BJ (cell line): ENCODE data around the gene ACAT2. TPM values are rescaled to one million over a fixed set of nuclear protein-coding genes. Genes with fewer than 3 reads are reported as not detected.

Experiments
- CTCF ChIA-PET: fragments of 350-600 bp; formaldehyde crosslinking; extraction: SDS; loops from one replicate; lab custom pipeline; 2021; ENCODE audit warnings: antibody characterized with exemption, inconsistent platforms; lab: Yijun Ruan, JAX
- POLR2A ChIA-PET: fragments of 300-600 bp; sonication (Branson Sonifier 250); formaldehyde crosslinking; extraction: SDS; loops from one replicate; lab custom pipeline; 2021; ENCODE audit warnings: antibody characterized with exemption; lab: Charles Lee
- DNase-seq: peaks from one replicate; pipeline ENCODE4 v3.0.0-alpha.2; 2011; ENCODE audit warnings: low read depth
- H3K27me3 ChIP-seq: 2 replicates; pipeline ENCODE4 v1.6.0; 2011; ENCODE audit warnings: low read length; ENCODE audit not compliant: control insufficient read depth, insufficient read depth
- H3K36me3 ChIP-seq: 2 replicates; pipeline ENCODE4 v1.5.1; 2011; ENCODE audit warnings: low read length; ENCODE audit not compliant: control insufficient read depth, insufficient read depth
- H3K4me3 ChIP-seq: 2 replicates; pipeline ENCODE4 v1.5.1; 2011; ENCODE audit warnings: low read depth, mild to moderate bottlenecking, control low read depth, low read length
- CTCF ChIP-seq: IDR thresholded peaks from 2 replicates; pipeline ENCODE4 v1.5.1; 2011; ENCODE audit warnings: low read depth, mild to moderate bottlenecking, control low read depth, inconsistent platforms, low read length, moderate library complexity; ENCODE audit not compliant: insufficient read depth
- polyA plus RNA-seq: library from polyadenylated mRNA; depleted of rRNA; stranded (reverse); fragments of >200 nt; gene quantifications from 2 replicates; pipeline ENCODE4 v1.2.3, GENCODE V29; 2011

The ACAT2 gene
- polyA plus RNA-seq, 1 experiment = 12.5 TPM

- ChIA-PET CTCF (interaction anchor here (0.7 to 5.5 kb wide), 3 partner anchors 64 to 97 kb away, joined by 3 to 33 read pairs (median 3); no protein-coding TSS in a partner anchor), POLR2A (interaction anchor here (0.7 kb wide), 3 partner anchors 26 to 106 kb away, joined by 4 to 8 read pairs (median 4); partner anchors contain the start of gene ACAT2)
- Histone ChIP-seq H3K36me3 (peaks cover 9% of the 10 kb centered on the region), H3K4me3 (peak overlapping the region; percentile 87), H3K27me3 (no peaks in the 10 kb centered on the region)
- DNase-seq = no peak
- no peak for TF ChIP-seq CTCF
These were observed 26.4 kb downstream of the ACAT2 start for GRCh38 chr6:159788276-159788675.

GRCh38 chr6:159788753-159789376 is 27.0 kb downstream of the ACAT2 start:
- DNase-seq = no peak
- Histone ChIP-seq H3K36me3 (peaks cover 7% of the 10 kb centered on the region), H3K27me3 (no peaks in the 10 kb centered on the region), H3K4me3 (peak overlapping the region; percentile 87)
- ChIA-PET POLR2A (interaction anchor here (0.5 to 1.7 kb wide), 3 partner anchors 29 to 107 kb away, joined by 4 to 5 read pairs (median 4); no protein-coding TSS in a partner anchor), CTCF (interaction anchor here (0.7 to 5.5 kb wide), 3 partner anchors 64 to 98 kb away, joined by 3 to 33 read pairs (median 3); no protein-coding TSS in a partner anchor)
- no peak for TF ChIP-seq CTCF

- H3K4me3 ChIP-seq = peak within 1 kb of the TSS; percentile 87
- CTCF ChIA-PET = interaction anchor here (0.6 to 5.5 kb wide), 3 partner anchors 64 to 98 kb away, joined by 3 to 33 read pairs (median 3); no protein-coding TSS in a partner anchor
- peak; percentile 99 for DNase-seq
- peaks cover 6% of the 10 kb centered on the region for H3K36me3 ChIP-seq
- POLR2A ChIA-PET = interaction anchor here (0.5 to 1.7 kb wide), 6 partner anchors 30 to 97 kb away, joined by 3 to 5 read pairs (median 4); no protein-coding TSS in a partner anchor
- H3K27me3 ChIP-seq = no peaks in the 10 kb centered on the region
- no peak for TF ChIP-seq CTCF
These were observed 27.7 kb downstream of the ACAT2 start, which contains the start of gene TCP1 for GRCh38 chr6:159789377-159790148. TCP1 (minus strand) TSS chr6:159789602; CDS start chr6:159789468, 134 bp downstream.

- ChIA-PET POLR2A (interaction anchor here (0.6 to 1.7 kb wide), 5 partner anchors 48 to 98 kb away, joined by 3 to 5 read pairs (median 4); no protein-coding TSS in a partner anchor), CTCF (interaction anchor here (0.8 to 5.5 kb wide), 6 partner anchors 30 to 151 kb away, joined by 3 to 33 read pairs (median 3); no protein-coding TSS in a partner anchor)
- DNase-seq = peak; percentile 93
- H3K27me3 ChIP-seq = no peaks in the 10 kb centered on the region
- H3K36me3 ChIP-seq = peaks cover 6% of the 10 kb centered on the region
- no peak for TF ChIP-seq CTCF
- peak within 1 kb of the TSS; percentile 87 for H3K4me3 ChIP-seq
These were observed 28.5 kb downstream of the ACAT2 start, which contains the start of gene MRPL18 for GRCh38 chr6:159790149-159790955. MRPL18 (plus strand) TSS chr6:159790467; CDS start chr6:159790588, 121 bp downstream.
